HL-60 (cell line): ENCODE measurements around the gene GOLGA8G.
"Not testable (repeated sequence)": the region's sequence is repeated elsewhere in the genome, so short reads cannot be mapped to it uniquely, and the experiment has no call there.

Source experiments
- CTCF ChIP-seq: IDR thresholded peaks from one replicate; pipeline ENCODE4 v1.5.1; 2011; ENCODE audit warnings: low read length, control low read depth, inconsistent platforms; ENCODE audit not compliant: insufficient read depth
- GABPA ChIP-seq: IDR thresholded peaks from 2 replicates; pipeline ENCODE4 v1.6.1; 2012; ENCODE audit warnings: low read depth
- POLR2AphosphoS5 ChIP-seq: IDR thresholded peaks from 2 replicates; pipeline ENCODE4 v1.6.1; 2012; ENCODE audit warnings: low read depth
- REST ChIP-seq: IDR thresholded peaks from 2 replicates; pipeline ENCODE4 v1.6.1; 2012; ENCODE audit warnings: low read depth; ENCODE audit not compliant: insufficient replicate concordance
- SPI1 ChIP-seq: IDR thresholded peaks from 2 replicates; pipeline ENCODE4 v1.6.1; 2012; ENCODE audit warnings: low read depth, mild to moderate bottlenecking, borderline replicate concordance

GRCh38 chr15:28508217-28508889, 24.4 kb downstream of the GOLGA8G start:
- TF ChIP-seq POLR2AphosphoS5, CTCF, GABPA, REST, SPI1: not testable (repeated sequence)
